Neural progenitor cell (in vitro differentiated cells): ENCODE measurements around the gene EXOC4. TPM values are rescaled to one million over a fixed set of nuclear protein-coding genes. Genes with fewer than 3 reads are reported as not detected.

Source experiments
- DNase-seq: peaks from one replicate; pipeline ENCODE4 v3.0.0-alpha.2; 2016; ENCODE audit warnings: low spot score
- H2AFZ ChIP-seq: fragments of 200-600 bp; sonication (generic); replicated peaks from 2 replicates; pipeline ENCODE4 v1.6.1; 2016; ENCODE audit warnings: antibody characterized with exemption
- H3F3A ChIP-seq: fragments of 200-600 bp; sonication (generic); 2 replicates; pipeline ENCODE4 v1.6.1; 2016; ENCODE audit warnings: antibody characterized with exemption, low read depth
- H3K27ac ChIP-seq: fragments of 200-600 bp; sonication (generic); 2 replicates; pipeline ENCODE4 v1.5.1; 2016; ENCODE audit warnings: mild to moderate bottlenecking
- H3K27me3 ChIP-seq: fragments of 200-600 bp; sonication (generic); 2 replicates; pipeline ENCODE4 v1.6.1; 2016; ENCODE audit warnings: mild to moderate bottlenecking, moderate library complexity
- H3K36me3 ChIP-seq: fragments of 200-600 bp; sonication (generic); 2 replicates; pipeline ENCODE4 v1.5.1; 2016
- H3K4me1 ChIP-seq: fragments of 200-600 bp; sonication (generic); 2 replicates; pipeline ENCODE4 v1.6.1; 2016; ENCODE audit warnings: mixed run types
- H3K4me2 ChIP-seq: fragments of 200-600 bp; sonication (generic); 2 replicates; pipeline ENCODE4 v1.6.1; 2016
- H3K4me3 ChIP-seq: fragments of 200-600 bp; sonication (generic); 2 replicates; pipeline ENCODE4 v1.5.1; 2016
- H3K79me2 ChIP-seq: fragments of 200-600 bp; sonication (generic); 2 replicates; pipeline ENCODE4 v1.6.1; 2016; ENCODE audit warnings: low read depth
- H3K9ac ChIP-seq: fragments of 200-600 bp; sonication (generic); 2 replicates; pipeline ENCODE4 v1.6.1; 2016
- H3K9me3 ChIP-seq: fragments of 200-600 bp; sonication (generic); 2 replicates; pipeline ENCODE4 v1.5.1; 2016; ENCODE audit warnings: low read depth
- H4K20me1 ChIP-seq: fragments of 200-600 bp; sonication (generic); 2 replicates; pipeline ENCODE4 v1.6.1; 2016; ENCODE audit warnings: low read depth
- H3K27ac Mint-ChIP-seq: 3 replicates; pipeline ENCODE4 v1.8.0; 2021; ENCODE audit warnings: mixed read lengths
- H3K27me3 Mint-ChIP-seq: 2 replicates; pipeline ENCODE4 v1.8.0; 2022; ENCODE audit warnings: low read depth, mild to moderate bottlenecking, inconsistent platforms, moderate library complexity, mixed read lengths; ENCODE audit not compliant: insufficient read depth
- H3K36me3 Mint-ChIP-seq: 3 replicates; pipeline ENCODE4 v1.8.0; 2021; ENCODE audit warnings: mixed read lengths
- H3K4me1 Mint-ChIP-seq: 3 replicates; pipeline ENCODE4 v1.8.0; 2021; ENCODE audit warnings: mixed read lengths
- H3K4me3 Mint-ChIP-seq: 3 replicates; pipeline ENCODE4 v1.8.0; 2021; ENCODE audit warnings: mild to moderate bottlenecking, moderate library complexity, mixed read lengths
- H3K9me3 Mint-ChIP-seq: 3 replicates; pipeline ENCODE4 v1.8.0; 2020; ENCODE audit warnings: mixed read lengths
- CTCF ChIP-seq: fragments of 200-600 bp; sonication (generic); IDR thresholded peaks from 2 replicates; pipeline ENCODE4 v1.5.1; 2017; ENCODE audit warnings: antibody characterized with exemption, mild to moderate bottlenecking
- EZH2 ChIP-seq: fragments of 200-600 bp; sonication (generic); IDR thresholded peaks from 2 replicates; pipeline ENCODE4 v1.6.1; 2017; ENCODE audit warnings: antibody characterized with exemption, mild to moderate bottlenecking, moderate library complexity
- EZH2phosphoT487 ChIP-seq: fragments of 200-600 bp; sonication (generic); IDR thresholded peaks from 2 replicates; pipeline ENCODE4 v1.6.1; 2017; ENCODE audit warnings: antibody characterized with exemption
- total RNA-seq: library from RNA; depleted of rRNA; stranded (reverse); fragments of >200 nt; gene quantifications from 2 replicates; pipeline ENCODE4 v1.2.3, GENCODE V29; 2015; ENCODE audit warnings: low replicate concordance

Gene EXOC4
- total RNA-seq, 1 donor from 2014 or later, result 129 TPM

GRCh38 chr7:133349101-133349500, 96.2 kb downstream of the EXOC4 start:
- H3K9me3 Mint-ChIP-seq, result peaks cover 21% of the 10 kb centered on the region

GRCh38 chr7:133352430-133352829, 99.6 kb downstream of the EXOC4 start:
- Mint-ChIP-seq H3K4me1 (no peaks in the 10 kb centered on the region), H3K36me3 (peaks cover 17% of the 10 kb centered on the region), H3K27ac (no peak overlapping the region), H3K9me3 (peaks cover 22% of the 10 kb centered on the region), H3K27me3 (no peaks in the 10 kb centered on the region), H3K4me3 (no peak overlapping the region)
- Histone ChIP-seq H3K4me3 (no peak overlapping the region), H3K9me3 (peaks cover 22% of the 10 kb centered on the region), H3K79me2 (peaks cover 42% of the 10 kb centered on the region), H3K4me2 (no peak overlapping the region), H3K27ac (no peak overlapping the region), H3K9ac (no peak overlapping the region), H3K36me3 (peaks cover 11% of the 10 kb centered on the region), H3F3A (no peaks in the 10 kb centered on the region), H4K20me1 (no peaks in the 10 kb centered on the region), H3K27me3 (no peaks in the 10 kb centered on the region), H3K4me1 (no peaks in the 10 kb centered on the region), H2AFZ (no peak overlapping the region)
- no peak for TF ChIP-seq CTCF
- no peak for TF ChIP-seq EZH2
- TF ChIP-seq EZH2phosphoT487, result no peak
- no peak for DNase-seq

More at GRCh38 chr7:133349101-133349500, 96.2 kb downstream of the EXOC4 start:
- Mint-ChIP-seq H3K4me3 (no peak overlapping the region), H3K27me3 (no peaks in the 10 kb centered on the region), H3K27ac (no peak overlapping the region), H3K36me3 (peaks cover 20% of the 10 kb centered on the region), H3K4me1 (peaks cover 10% of the 10 kb centered on the region)
- H3K36me3 ChIP-seq, result peaks cover 11% of the 10 kb centered on the region
- H3K79me2 ChIP-seq, result peaks cover 55% of the 10 kb centered on the region
- peaks cover 22% of the 10 kb centered on the region for H3K9me3 ChIP-seq
- H3K4me3 ChIP-seq, result no peak overlapping the region
- H3K27me3 ChIP-seq, result no peaks in the 10 kb centered on the region
- H3K4me1 ChIP-seq, result peaks cover 11% of the 10 kb centered on the region
- no peak overlapping the region for H2AFZ ChIP-seq
- no peaks in the 10 kb centered on the region for H3F3A ChIP-seq
- H3K4me2 ChIP-seq, result no peak overlapping the region
- no peaks in the 10 kb centered on the region for H4K20me1 ChIP-seq
- H3K27ac ChIP-seq, result no peak overlapping the region
- H3K9ac ChIP-seq, result no peak overlapping the region
- TF ChIP-seq CTCF (no peak), EZH2 (no peak), EZH2phosphoT487 (no peak)
- no peak for DNase-seq

- H3K4me1 ChIP-seq, result no peaks in the 10 kb centered on the region
- Mint-ChIP-seq H3K27ac (no peak overlapping the region), H3K36me3 (peaks cover 16% of the 10 kb centered on the region), H3K4me1 (no peaks in the 10 kb centered on the region), H3K4me3 (no peak overlapping the region), H3K27me3 (no peaks in the 10 kb centered on the region), H3K9me3 (peaks cover 22% of the 10 kb centered on the region)
- TF ChIP-seq EZH2, result no peak
- TF ChIP-seq CTCF, result no peak
- no peaks in the 10 kb centered on the region for H3K27me3 ChIP-seq
- H3K9ac ChIP-seq, result no peak overlapping the region
- no peaks in the 10 kb centered on the region for H3F3A ChIP-seq
- H3K4me2 ChIP-seq, result no peak overlapping the region
- peaks cover 38% of the 10 kb centered on the region for H3K79me2 ChIP-seq
- H3K27ac ChIP-seq, result no peak overlapping the region
- no peak overlapping the region for H2AFZ ChIP-seq
- no peaks in the 10 kb centered on the region for H4K20me1 ChIP-seq
- H3K9me3 ChIP-seq, result peaks cover 22% of the 10 kb centered on the region
- H3K4me3 ChIP-seq, result no peak overlapping the region
- no peak for DNase-seq
- peaks cover 11% of the 10 kb centered on the region for H3K36me3 ChIP-seq
Measured at GRCh38 chr7:133353775-133354174, 100.9 kb downstream of the EXOC4 start.
